GM19452 (cell line): ENCODE results near the gene SCN5A.

Experiments
- ATAC-seq: cut with Tn5 transposase; IDR thresholded peaks from one replicate; pipeline ENCODE4 v1.9.1; 2021; ENCODE audit not compliant: unreplicated experiment

Gene SCN5A

DNA sequence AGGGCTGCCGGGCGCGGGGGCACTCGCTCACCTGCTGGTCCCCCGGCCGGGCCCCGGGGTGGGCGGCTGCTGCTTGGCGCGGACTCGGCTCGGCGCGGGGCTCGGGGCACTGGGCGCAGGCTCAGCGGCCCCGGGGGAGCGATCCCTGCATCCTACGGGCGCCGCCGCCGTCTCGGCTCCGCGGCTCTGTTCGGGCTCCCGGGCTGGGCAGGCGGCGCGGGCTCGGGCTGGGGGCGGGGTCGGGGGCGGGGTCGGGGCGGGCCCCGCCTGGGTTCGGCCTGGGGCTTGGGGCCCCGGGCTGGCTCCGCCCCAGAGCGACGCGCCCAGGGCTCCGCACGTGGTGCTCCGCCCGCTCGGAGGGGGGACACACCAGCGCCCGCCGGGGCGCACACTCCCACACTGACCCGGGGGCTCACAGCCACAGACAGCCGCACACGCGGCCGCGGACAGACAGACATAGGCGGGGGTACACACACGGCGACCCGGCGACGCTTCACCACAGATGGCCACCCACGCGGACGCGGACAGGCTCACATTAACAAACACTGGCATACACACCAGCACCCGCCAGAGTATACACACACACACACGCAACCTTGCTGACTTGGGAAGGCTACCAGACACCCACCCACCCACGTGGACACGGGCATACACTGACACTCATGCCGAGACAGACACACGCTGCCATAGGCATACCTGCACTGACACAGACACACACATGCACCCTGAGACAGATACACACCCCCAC, at the start of gene SCN5A:
SCN5A (minus strand) TSS at position 188 of the 748 bp plus-strand sequence. CDS start 16,380 bp downstream, outside the sequence.
- ATAC-seq = no peak

GRCh38 chr3:38698760-38699159, 49.3 kb upstream of the SCN5A start:
- ATAC-seq = no peak

- no peak for ATAC-seq
These were observed 48.6 kb upstream of the SCN5A start for GRCh38 chr3:38698061-38698460.

GRCh38 chr3:38696034-38696433, 46.5 kb upstream of the SCN5A start:
- no peak for ATAC-seq

- ATAC-seq = no peak
These were observed 40.7 kb upstream of the SCN5A start for GRCh38 chr3:38690185-38690584.

DNA sequence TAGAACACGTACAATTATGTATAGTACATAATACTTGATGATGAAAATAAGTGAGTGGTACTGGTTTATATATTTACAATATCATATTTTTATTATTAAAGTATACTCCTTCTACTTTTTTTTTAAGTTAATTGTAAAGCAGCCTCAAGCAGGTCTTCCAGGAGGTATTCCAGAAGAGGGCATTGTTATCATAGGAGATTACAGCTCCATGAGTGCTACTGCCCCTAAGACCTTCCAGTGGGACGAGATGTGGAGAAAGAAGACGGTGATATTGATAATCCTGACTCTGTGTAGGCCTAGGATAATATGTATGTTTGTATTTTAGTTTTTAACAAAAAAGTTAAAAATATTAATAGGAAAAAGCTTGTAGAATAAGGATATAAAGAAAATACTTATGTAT, 40.3 kb upstream of the SCN5A start:
- no peak for ATAC-seq

DNA sequence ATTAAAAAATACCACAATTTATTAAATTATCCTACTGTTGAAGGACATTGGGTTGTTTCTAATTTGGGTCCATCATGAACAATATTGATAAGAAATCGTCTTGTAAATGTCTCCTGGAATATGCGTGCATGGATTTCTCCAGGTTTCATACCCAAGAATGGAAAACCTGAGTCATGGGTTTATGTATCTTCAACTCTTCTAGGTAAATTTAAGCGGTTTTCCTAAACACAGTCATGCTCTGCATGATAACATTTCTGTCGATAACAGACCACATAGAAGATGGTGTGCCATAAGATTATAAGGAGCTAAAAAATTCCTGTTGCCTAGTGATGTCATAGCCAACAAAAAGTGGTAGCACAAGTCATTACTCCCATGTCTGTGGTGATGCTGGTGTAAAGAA, 39.9 kb upstream of the SCN5A start:
- ATAC-seq = no peak

- ATAC-seq = no peak
These were observed 37.8 kb upstream of the SCN5A start for GRCh38 chr3:38687321-38687720.

- ATAC-seq = no peak
These were observed 35.1 kb upstream of the SCN5A start for GRCh38 chr3:38684546-38684945.

DNA sequence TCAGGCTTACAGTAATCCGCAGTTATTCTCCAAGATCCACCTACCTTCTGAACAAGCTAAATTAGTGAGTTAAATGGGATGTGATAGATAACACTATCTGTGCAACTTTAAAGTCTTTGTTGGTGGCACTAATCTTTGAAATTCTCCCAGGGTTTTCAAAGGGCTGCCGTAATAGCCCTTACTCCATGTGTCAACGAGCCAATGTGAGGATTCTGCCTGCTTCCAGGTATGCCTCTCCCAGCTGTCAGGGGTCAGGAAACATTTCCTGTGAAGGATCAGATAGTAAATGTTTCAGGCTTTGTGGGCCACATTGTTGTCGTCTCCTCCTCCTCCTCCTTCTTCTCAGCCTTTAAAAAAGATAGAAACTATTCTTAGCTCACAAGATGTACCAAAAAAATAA, 20.2 kb upstream of the SCN5A start:
- no peak for ATAC-seq

DNA sequence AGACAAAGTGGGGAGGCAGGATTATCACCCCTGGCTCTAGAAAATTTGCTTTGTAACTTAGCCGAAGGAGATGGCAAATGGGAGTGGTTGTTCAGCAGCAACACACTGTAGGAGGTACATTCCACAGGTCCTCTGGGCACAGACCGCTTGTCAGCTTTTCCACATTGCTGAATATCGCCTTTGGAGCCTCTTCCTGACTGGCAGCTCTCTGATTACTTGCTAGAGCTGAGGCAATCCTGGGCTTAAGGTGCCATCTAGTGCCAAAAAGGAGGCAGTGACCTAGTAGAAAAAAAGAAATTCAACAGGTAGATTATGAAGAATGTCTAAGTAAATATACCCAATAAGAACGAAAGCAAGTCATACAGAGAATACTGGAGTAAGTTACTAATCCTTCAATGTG, 13.1 kb upstream of the SCN5A start:
- ATAC-seq = no peak

DNA sequence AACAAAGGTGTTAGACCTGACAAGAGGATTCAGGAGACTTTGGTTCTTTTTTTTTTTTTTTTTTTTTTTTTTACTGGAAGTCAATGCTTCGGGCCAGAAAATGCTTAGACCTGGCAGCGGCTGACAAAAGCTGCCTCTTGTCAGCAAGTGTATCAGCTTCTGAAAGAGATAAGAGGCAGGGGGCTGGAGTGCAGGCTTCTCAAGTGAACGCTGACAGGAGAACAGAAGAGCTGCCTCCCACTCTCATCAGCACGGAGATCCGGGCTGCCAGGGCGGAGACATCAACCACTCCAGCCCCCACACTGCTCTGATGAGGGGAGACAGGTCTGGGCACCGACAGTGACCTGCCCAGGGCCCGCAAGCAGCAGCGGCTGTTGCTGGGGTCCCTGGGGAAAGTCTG, 9.4 kb upstream of the SCN5A start:
- no peak for ATAC-seq

- no peak for ATAC-seq
These were observed 7.9 kb upstream of the SCN5A start for GRCh38 chr3:38657369-38657768.

DNA sequence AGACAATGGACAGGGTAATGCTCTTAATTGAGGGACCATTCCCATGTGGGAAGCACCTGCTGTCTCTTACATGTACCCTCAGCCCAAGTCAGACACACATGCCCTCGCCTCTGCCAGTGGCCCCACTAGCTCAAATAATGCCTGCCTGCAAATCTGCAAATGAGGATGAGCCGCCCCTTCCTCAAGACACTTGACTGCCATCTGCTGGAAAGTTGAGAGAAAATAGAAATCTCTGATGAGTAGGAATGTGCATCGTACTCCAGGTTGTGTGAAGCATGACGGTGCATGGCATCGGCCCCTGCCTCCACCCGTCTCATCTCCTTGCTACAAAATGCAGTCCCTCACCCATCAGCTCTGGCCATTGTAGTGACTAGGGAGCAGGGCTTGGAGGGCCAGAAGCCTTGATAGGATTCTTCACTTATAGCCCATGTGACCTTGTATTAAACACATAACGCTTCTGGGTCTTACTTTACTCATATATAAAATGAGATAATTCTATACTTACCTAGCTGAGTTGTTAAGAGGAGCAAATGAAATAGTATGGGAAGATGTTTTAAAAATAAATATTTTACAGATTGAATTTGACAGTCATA, 6.3 kb upstream of the SCN5A start:
- ATAC-seq = no peak

GRCh38 chr3:38653685-38654537, 4.4 kb upstream of the SCN5A start:
- no peak for ATAC-seq

DNA sequence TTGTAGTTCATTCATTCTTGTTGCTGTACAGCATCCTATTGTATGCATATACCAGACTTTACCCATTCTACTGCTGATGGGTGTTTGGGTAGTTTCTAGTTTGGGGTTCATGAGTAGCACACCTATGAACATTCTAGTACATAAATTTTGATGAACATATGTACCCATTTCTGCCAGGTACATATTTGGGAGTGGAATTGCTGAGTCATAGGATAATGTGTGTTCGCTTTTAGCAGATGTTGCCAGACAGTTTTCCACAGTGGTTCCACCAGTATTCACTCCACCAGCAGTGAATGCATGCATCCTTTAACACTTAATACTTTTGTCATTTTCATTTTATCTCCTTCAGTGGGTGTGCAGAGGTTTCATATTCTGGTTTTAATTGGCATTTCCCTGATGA, 3.4 kb upstream of the SCN5A start:
- ATAC-seq = no peak

DNA sequence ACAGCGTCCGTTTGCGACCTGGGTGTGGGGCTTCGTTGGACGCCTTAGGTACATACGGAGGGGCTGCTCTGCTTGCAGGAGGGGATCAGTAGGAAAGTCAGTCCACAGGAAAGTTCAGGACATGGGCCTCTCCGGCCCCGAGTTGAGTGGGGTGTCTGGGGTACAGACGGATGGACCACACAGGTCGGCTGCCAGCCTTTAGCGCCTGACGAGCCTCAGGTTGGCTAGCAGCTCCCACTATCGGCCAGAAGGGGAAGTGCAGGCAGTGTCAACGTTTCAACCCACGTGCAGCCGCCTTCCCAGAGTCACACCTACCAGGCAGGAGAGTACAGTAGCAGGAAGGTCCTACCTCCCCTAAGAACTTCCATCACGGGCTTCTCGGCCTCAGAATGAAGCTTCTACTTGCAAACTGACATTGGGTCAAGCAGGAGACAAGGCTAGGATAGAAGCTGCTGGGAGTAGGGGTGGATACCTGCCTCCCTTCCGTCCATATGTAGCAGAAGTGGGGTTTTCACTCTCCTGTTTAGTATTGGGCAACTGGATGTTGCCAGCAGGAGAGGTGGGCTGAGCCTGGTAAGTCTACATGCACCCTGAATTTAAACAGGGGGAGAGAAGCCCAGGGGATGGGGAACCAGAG, 1.8 kb upstream of the SCN5A start:
- no peak for ATAC-seq

GRCh38 chr3:38650248-38650951, 913 bp upstream of the SCN5A start:
- no peak for ATAC-seq

GRCh38 chr3:38648659-38649499, 608 bp downstream of the SCN5A start:
- no peak for ATAC-seq
